Bone marrow (tissue), 2 donors: ENCODE data around the gene AGK.

Source experiments
- DNase-seq, 2 donors: peaks; one replicate each; lab custom pipeline; 2025; lab: John Stamatoyannopoulos, UW

Gene AGK

DNA sequence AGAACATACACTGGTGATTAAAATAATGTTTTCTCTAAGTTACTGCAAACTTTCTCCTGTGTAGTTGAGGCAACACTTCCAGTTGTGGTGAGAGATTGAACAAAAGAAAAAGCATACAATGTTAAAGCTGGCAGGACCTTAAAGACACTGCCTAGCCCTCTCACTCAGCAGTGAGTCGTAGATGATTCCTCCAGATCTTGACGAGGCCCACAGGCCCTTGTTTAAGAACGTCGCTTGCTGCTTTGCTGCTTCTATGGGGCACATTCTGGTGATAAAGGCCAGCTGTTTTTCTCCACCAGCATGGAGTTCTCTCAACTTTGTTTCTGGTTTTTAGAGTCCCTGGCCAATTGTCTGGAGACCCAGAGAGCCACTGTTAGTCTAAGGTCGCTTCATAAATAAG lies 153.5 kb downstream of the AGK start:
- DNase-seq, result no peak
